HEK293 (cell line): ENCODE measurements around the gene SCTR.

ENCODE experiments used
- CTCF ChIA-PET: fragments of 350-600 bp; formaldehyde crosslinking; extraction: SDS; loops from one replicate; lab custom pipeline; 2021; ENCODE audit warnings: antibody characterized with exemption; lab: Yijun Ruan, JAX
- POLR2A ChIA-PET: fragments of 300-600 bp; formaldehyde crosslinking; extraction: SDS; loops from one replicate; lab custom pipeline; 2020; ENCODE audit warnings: antibody characterized with exemption, inconsistent platforms; lab: Yijun Ruan, JAX
- H3K27ac ChIP-seq: fragments of 200-500 bp; sonication (Bioruptor generic); 2 replicates; pipeline ENCODE4 v1.5.1; 2014; ENCODE audit warnings: low read depth, low read length, control low read depth, inconsistent platforms; ENCODE audit errors: extremely low read depth
- H3K36me3 ChIP-seq, 2 experiments: fragments of 200-500 bp in 1 of 2; sonication (Bioruptor generic) in 1 of 2; 1 replicate in 1 of 2; 2 replicates in 1 of 2; pipeline ENCODE4 v1.5.1; 2014 to 2017; ENCODE audit warnings: inconsistent platforms in 2 of 2, low read length in 2 of 2; ENCODE audit not compliant: control insufficient read depth in 2 of 2, insufficient read depth in 1 of 2
- H3K4me1 ChIP-seq: fragments of 200-500 bp; sonication (Bioruptor generic); 2 replicates; pipeline ENCODE4 v1.5.1; 2014; ENCODE audit warnings: mild to moderate bottlenecking, low read length, inconsistent platforms; ENCODE audit not compliant: control insufficient read depth, insufficient read depth
- H3K4me3 ChIP-seq: 2 replicates; pipeline ENCODE4 v1.5.1; 2011; ENCODE audit warnings: low read depth, mild to moderate bottlenecking, control low read depth, low read length, moderate library complexity
- H3K9me3 ChIP-seq: fragments of 200-500 bp; sonication (Bioruptor generic); 2 replicates; pipeline ENCODE4 v1.5.1; 2014; ENCODE audit warnings: low read depth, low read length, inconsistent platforms; ENCODE audit not compliant: control insufficient read depth, insufficient read depth
- EGR2 ChIP-seq: fragments of 450-650 bp; formaldehyde crosslinking; IDR thresholded peaks from 2 replicates; pipeline ENCODE4 v1.5.1; 2016; ENCODE audit warnings: low read depth, missing biosample characterization, missing genetic modification characterization
- ELK4 ChIP-seq: IDR thresholded peaks from 2 replicates; pipeline ENCODE4 v1.6.1; 2011; ENCODE audit warnings: mild to moderate bottlenecking, low read depth, low read length, borderline replicate concordance
- KLF1 ChIP-seq: fragments of 450-650 bp; formaldehyde crosslinking; IDR thresholded peaks from 2 replicates; pipeline ENCODE4 v1.5.1; 2016; ENCODE audit warnings: missing biosample characterization, missing genetic modification characterization
- MZF1 ChIP-seq: fragments of 450-650 bp; formaldehyde crosslinking; IDR thresholded peaks from 2 replicates; pipeline ENCODE4 v1.5.1; 2017; ENCODE audit warnings: missing biosample characterization, missing genetic modification characterization, borderline replicate concordance
- PRDM1 ChIP-seq: fragments of 450-650 bp; formaldehyde crosslinking; IDR thresholded peaks from 2 replicates; pipeline ENCODE4; 2016; ENCODE audit warnings: missing biosample characterization, missing genetic modification characterization
- SCRT2 ChIP-seq: fragments of 450-650 bp; formaldehyde crosslinking; IDR thresholded peaks from 2 replicates; pipeline ENCODE4 v1.5.1; 2016; ENCODE audit warnings: missing biosample characterization, missing genetic modification characterization
- ZFP37 ChIP-seq: fragments of 450-650 bp; formaldehyde crosslinking; IDR thresholded peaks from 2 replicates; pipeline ENCODE4 v1.5.1; 2016; ENCODE audit warnings: missing biosample characterization, missing genetic modification characterization
- ZNF184 ChIP-seq: fragments of 450-650 bp; IDR thresholded peaks from 2 replicates; pipeline ENCODE4 v1.5.1; 2018; ENCODE audit warnings: missing biosample characterization, mild to moderate bottlenecking, missing genetic modification characterization
- ZNF2 ChIP-seq: fragments of 450-650 bp; formaldehyde crosslinking; IDR thresholded peaks from 2 replicates; pipeline ENCODE4 v1.5.1; 2016; ENCODE audit warnings: missing biosample characterization, missing genetic modification characterization
- ZNF302 ChIP-seq: fragments of 450-650 bp; formaldehyde crosslinking; IDR thresholded peaks from 2 replicates; pipeline ENCODE4 v1.5.1; 2016; ENCODE audit warnings: missing biosample characterization, missing genetic modification characterization, low read depth
- ZNF335 ChIP-seq: fragments of 450-650 bp; formaldehyde crosslinking; conservative IDR thresholded peaks from 2 replicates; pipeline ENCODE4 v1.5.1; 2016; ENCODE audit warnings: missing biosample characterization, missing genetic modification characterization
- ZNF354C ChIP-seq: fragments of 450-650 bp; formaldehyde crosslinking; IDR thresholded peaks from 2 replicates; pipeline ENCODE4 v1.5.1; 2016; ENCODE audit warnings: missing biosample characterization, missing genetic modification characterization, low read depth, borderline replicate concordance
- ZNF423 ChIP-seq: fragments of 450-650 bp; formaldehyde crosslinking; IDR thresholded peaks from 2 replicates; pipeline ENCODE4 v1.5.1; 2016; ENCODE audit warnings: missing biosample characterization, missing genetic modification characterization
- ZNF518A ChIP-seq: fragments of 450-650 bp; formaldehyde crosslinking; conservative IDR thresholded peaks from 2 replicates; pipeline ENCODE4 v1.5.1; 2016; ENCODE audit warnings: low read depth, missing biosample characterization, missing genetic modification characterization
- ZNF639 ChIP-seq: fragments of 450-650 bp; formaldehyde crosslinking; IDR thresholded peaks from 2 replicates; pipeline ENCODE4 v1.5.1; 2016; ENCODE audit warnings: missing biosample characterization, missing genetic modification characterization
- ZSCAN23 ChIP-seq: fragments of 450-650 bp; formaldehyde crosslinking; IDR thresholded peaks from 2 replicates; pipeline ENCODE4 v1.5.1; 2016; ENCODE audit warnings: missing biosample characterization, missing genetic modification characterization
- TF ChIP-seq, protein P1 (sequence below): fragments of 450-650 bp; formaldehyde crosslinking; IDR thresholded peaks from 2 replicates; pipeline ENCODE4 v1.5.1; 2016; ENCODE audit warnings: missing biosample characterization, missing genetic modification characterization

The SCTR gene

GRCh38 chr2:119553687-119554344, 29.5 kb upstream of the SCTR start:
- Histone ChIP-seq H3K4me1 (0 out of 2 replicates have a peak, but pooled peaks cover under 1% of the 10 kb centered on the region), H3K27ac (no peak overlapping the region), H3K9me3 (no peaks in the 10 kb centered on the region), H3K36me3 (no peaks in the 10 kb centered on the region)
- POLR2A ChIA-PET: no interaction called here
- CTCF ChIA-PET: no interaction called here
- no peak for TF ChIP-seq SCRT2 (tag by site-specific recombination)
- no peak for TF ChIP-seq ZNF302 (tag by site-specific recombination)
- no peak for TF ChIP-seq ZNF423
- TF ChIP-seq ZNF184 (tag by site-specific recombination): no peak
- TF ChIP-seq ZNF639 (tag by site-specific recombination): no peak
- TF ChIP-seq ZNF354C: no peak
- TF ChIP-seq PRDM1 (tag by site-specific recombination): no peak
- no peak for TF ChIP-seq ELK4
- no peak for TF ChIP-seq ZNF335 (tag by site-specific recombination)
- TF ChIP-seq ZNF518A: no peak
- no peak for TF ChIP-seq EGR2
- TF ChIP-seq KLF1: no peak
- no peak for TF ChIP-seq ZFP37 (tag by site-specific recombination)
- TF ChIP-seq MZF1 (tag by site-specific recombination): no peak
- TF ChIP-seq ZSCAN23: no peak
- TF ChIP-seq, protein P1, sequence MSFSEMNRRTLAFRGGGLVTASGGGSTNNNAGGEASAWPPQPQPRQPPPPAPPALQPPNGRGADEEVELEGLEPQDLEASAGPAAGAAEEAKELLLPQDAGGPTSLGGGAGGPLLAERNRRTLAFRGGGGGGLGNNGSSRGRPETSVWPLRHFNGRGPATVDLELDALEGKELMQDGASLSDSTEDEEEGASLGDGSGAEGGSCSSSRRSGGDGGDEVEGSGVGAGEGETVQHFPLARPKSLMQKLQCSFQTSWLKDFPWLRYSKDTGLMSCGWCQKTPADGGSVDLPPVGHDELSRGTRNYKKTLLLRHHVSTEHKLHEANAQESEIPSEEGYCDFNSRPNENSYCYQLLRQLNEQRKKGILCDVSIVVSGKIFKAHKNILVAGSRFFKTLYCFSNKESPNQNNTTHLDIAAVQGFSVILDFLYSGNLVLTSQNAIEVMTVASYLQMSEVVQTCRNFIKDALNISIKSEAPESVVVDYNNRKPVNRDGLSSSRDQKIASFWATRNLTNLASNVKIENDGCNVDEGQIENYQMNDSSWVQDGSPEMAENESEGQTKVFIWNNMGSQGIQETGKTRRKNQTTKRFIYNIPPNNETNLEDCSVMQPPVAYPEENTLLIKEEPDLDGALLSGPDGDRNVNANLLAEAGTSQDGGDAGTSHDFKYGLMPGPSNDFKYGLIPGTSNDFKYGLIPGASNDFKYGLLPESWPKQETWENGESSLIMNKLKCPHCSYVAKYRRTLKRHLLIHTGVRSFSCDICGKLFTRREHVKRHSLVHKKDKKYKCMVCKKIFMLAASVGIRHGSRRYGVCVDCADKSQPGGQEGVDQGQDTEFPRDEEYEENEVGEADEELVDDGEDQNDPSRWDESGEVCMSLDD (tag by site-specific recombination): no peak
- no peak for TF ChIP-seq ZNF2
- TF ChIP-seq, all 188 proteins: peak for 0
- no peak overlapping the region for H3K4me3 ChIP-seq
